Brain microvascular endothelial cell (primary cell): Measurements from ENCODE around the gene SDK1.

ENCODE experiments used
- DNase-seq: peaks from one replicate; pipeline ENCODE4 v3.0.0-alpha.2; 2020
- H3K27ac ChIP-seq: fragments of 250-450 bp; sonication (Bioruptor Pico); 2 replicates; pipeline ENCODE4 v1.5.1; 2020; ENCODE audit warnings: mild to moderate bottlenecking, moderate library complexity
- H3K27me3 ChIP-seq: fragments of 250-450 bp; sonication (Bioruptor Pico); replicated peaks from 2 replicates; pipeline ENCODE4 v1.5.1; 2020; ENCODE audit warnings: mild to moderate bottlenecking
- H3K36me3 ChIP-seq: fragments of 250-450 bp; sonication (Bioruptor Pico); replicated peaks from 2 replicates; pipeline ENCODE4 v1.5.1; 2020; ENCODE audit warnings: mild to moderate bottlenecking
- H3K4me3 ChIP-seq: 2 replicates; pipeline ENCODE4 v1.5.1; 2011; ENCODE audit warnings: low read depth, mild to moderate bottlenecking, control low read depth, low read length, moderate library complexity
- CTCF ChIP-seq: IDR thresholded peaks from 2 replicates; pipeline ENCODE4 v1.5.1; 2011; ENCODE audit warnings: low read depth, mild to moderate bottlenecking, moderate library complexity, low read length, control low read depth, inconsistent platforms; ENCODE audit errors: missing control alignments
- in situ Hi-C: cut with HindIII; loops from 2 replicates; pipeline ENCODE4 v1.10.0; 2017; ENCODE audit warnings: low sequenced_read_pairs, low pct_ligation_motif_present

Gene SDK1

GRCh38 chr7:3425087-3425486 lies 124.0 kb downstream of the SDK1 start:
- in situ Hi-C loops, result no loop called here
- H3K27me3 ChIP-seq, result no peaks in the 10 kb centered on the region
- H3K4me3 ChIP-seq, result no peak overlapping the region
- H3K36me3 ChIP-seq, result no peaks in the 10 kb centered on the region
- no peak for TF ChIP-seq CTCF
- no peak for DNase-seq
- H3K27ac ChIP-seq, result no peak overlapping the region

- DNase-seq, result no peak
- no peak for TF ChIP-seq CTCF
- Histone ChIP-seq H3K4me3 (no peak overlapping the region), H3K27me3 (no peaks in the 10 kb centered on the region), H3K36me3 (no peaks in the 10 kb centered on the region), H3K27ac (no peak overlapping the region)
- in situ Hi-C loops, result no loop called here
These were observed 125.0 kb downstream of the SDK1 start for GRCh38 chr7:3426064-3426463.

- TF ChIP-seq CTCF, result no peak
- no peaks in the 10 kb centered on the region for H3K27me3 ChIP-seq
- H3K27ac ChIP-seq, result no peak overlapping the region
- H3K4me3 ChIP-seq, result no peak overlapping the region
- in situ Hi-C loops, result no loop called here
- DNase-seq, result no peak
- H3K36me3 ChIP-seq, result no peaks in the 10 kb centered on the region
These were observed 126.9 kb downstream of the SDK1 start for GRCh38 chr7:3427957-3428356.

- Histone ChIP-seq H3K4me3 (no peak overlapping the region), H3K36me3 (no peaks in the 10 kb centered on the region), H3K27ac (no peak overlapping the region), H3K27me3 (no peaks in the 10 kb centered on the region)
- DNase-seq, result no peak
- TF ChIP-seq CTCF, result no peak
- in situ Hi-C loops, result no loop called here
These were observed 128.9 kb downstream of the SDK1 start for GRCh38 chr7:3429981-3430380.

- Histone ChIP-seq H3K4me3 (no peak overlapping the region), H3K27ac (no peak overlapping the region), H3K36me3 (no peaks in the 10 kb centered on the region), H3K27me3 (no peaks in the 10 kb centered on the region)
- no peak for DNase-seq
- in situ Hi-C loops, result no loop called here
- TF ChIP-seq CTCF, result peak; percentile 6
These were observed 129.5 kb downstream of the SDK1 start for GRCh38 chr7:3430588-3430987.

GRCh38 chr7:3431306-3431705 lies 130.3 kb downstream of the SDK1 start:
- no peak overlapping the region for H3K27ac ChIP-seq
- in situ Hi-C loops, result no loop called here
- TF ChIP-seq CTCF, result no peak
- no peaks in the 10 kb centered on the region for H3K27me3 ChIP-seq
- DNase-seq, result no peak
- H3K4me3 ChIP-seq, result no peak overlapping the region
- H3K36me3 ChIP-seq, result no peaks in the 10 kb centered on the region
